Activated B cell treated with CpG ODN at 0.5 μM for 24 hours (primary cell): ENCODE results near the gene CNTNAP2. TPM values are rescaled to one million over a fixed set of nuclear protein-coding genes. Genes with fewer than 3 reads are reported as not detected.

Source experiments
- ATAC-seq: fragments of 200-7000 bp; cut with Tn5 transposase; one replicate; pipeline ENCODE4 v1.10.0; 2021; ENCODE audit warnings: low read depth, mild to moderate bottlenecking, moderate library complexity
- CTCF ChIA-PET: fragments of 350-600 bp; sonication (Branson Sonifier 250); formaldehyde crosslinking; loops from one replicate; lab custom pipeline; 2021; ENCODE audit warnings: antibody characterized with exemption; lab: Charles Lee
- POLR2A ChIA-PET: fragments of 350-600 bp; sonication (Branson Sonifier 250); formaldehyde crosslinking; loops from one replicate; lab custom pipeline; 2021; ENCODE audit warnings: antibody characterized with exemption; lab: Charles Lee
- DNase-seq: peaks from one replicate; pipeline ENCODE4 v3.0.0; 2022
- H3K27ac Mint-ChIP-seq: one replicate; pipeline ENCODE4 v1.8.0; 2020; ENCODE audit warnings: mixed read lengths
- H3K27me3 Mint-ChIP-seq: one replicate; pipeline ENCODE4 v1.8.0; 2021; ENCODE audit warnings: mixed read lengths
- H3K36me3 Mint-ChIP-seq: one replicate; pipeline ENCODE4 v1.8.0; 2021; ENCODE audit warnings: low read depth, mixed read lengths
- H3K4me1 Mint-ChIP-seq: one replicate; pipeline ENCODE4 v1.8.0; 2021; ENCODE audit warnings: mixed read lengths
- H3K4me3 Mint-ChIP-seq: one replicate; pipeline ENCODE4 v1.8.0; 2020; ENCODE audit warnings: mild to moderate bottlenecking, mixed read lengths
- H3K9me3 Mint-ChIP-seq: one replicate; pipeline ENCODE4 v1.8.0; 2020; ENCODE audit warnings: mixed read lengths
- intact Hi-C: fragments of 100-400 bp; cut with micrococcal nuclease; formaldehyde crosslinking; loops from one replicate; pipeline ENCODE4 v1.15.1; 2024
- total RNA-seq: library from RNA; stranded (reverse); gene quantifications from 2 replicates; pipeline ENCODE4 v1.2.3, GENCODE V29; 2022
- TF ChIP-seq, protein P1 (sequence below): fragments of 200-600 bp; IDR thresholded peaks from one replicate; pipeline ENCODE4 v1.8.0; 2022; ENCODE audit warnings: antibody characterized with exemption, mild to moderate bottlenecking

The CNTNAP2 gene
- total RNA-seq, 1 donor from 2014 or later = 0.84 TPM

DNA sequence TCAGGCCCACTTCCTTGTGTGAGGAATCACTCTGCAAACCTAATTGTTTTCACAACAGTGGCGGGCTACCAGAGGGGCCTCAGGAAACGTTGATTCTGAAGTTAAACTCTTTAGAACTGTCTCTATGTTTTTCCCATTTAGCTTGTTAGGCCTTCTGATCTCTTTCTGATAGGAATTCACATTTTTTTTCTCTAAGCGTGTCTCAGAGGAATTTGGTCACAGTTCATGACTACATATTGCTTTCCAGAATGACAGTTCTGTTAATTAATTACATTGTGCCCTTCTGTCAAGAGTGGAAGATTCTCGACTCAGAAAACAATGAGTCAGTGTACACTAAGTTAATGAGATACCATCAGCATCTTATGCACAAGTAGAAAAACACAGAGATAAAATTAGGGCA, 2004.8 kb downstream of the CNTNAP2 start:
- Mint-ChIP-seq H3K27ac (no peak overlapping the region), H3K4me1 (no peaks in the 10 kb centered on the region), H3K36me3 (no peaks in the 10 kb centered on the region), H3K4me3 (no peak overlapping the region), H3K27me3 (no peaks in the 10 kb centered on the region), H3K9me3 (no peaks in the 10 kb centered on the region)
- no peak for DNase-seq
- CTCF ChIA-PET = no interaction called here
- ATAC-seq = no peak
- intact Hi-C loops = no loop called here
- POLR2A ChIA-PET = no interaction called here
- TF ChIP-seq, protein P1, sequence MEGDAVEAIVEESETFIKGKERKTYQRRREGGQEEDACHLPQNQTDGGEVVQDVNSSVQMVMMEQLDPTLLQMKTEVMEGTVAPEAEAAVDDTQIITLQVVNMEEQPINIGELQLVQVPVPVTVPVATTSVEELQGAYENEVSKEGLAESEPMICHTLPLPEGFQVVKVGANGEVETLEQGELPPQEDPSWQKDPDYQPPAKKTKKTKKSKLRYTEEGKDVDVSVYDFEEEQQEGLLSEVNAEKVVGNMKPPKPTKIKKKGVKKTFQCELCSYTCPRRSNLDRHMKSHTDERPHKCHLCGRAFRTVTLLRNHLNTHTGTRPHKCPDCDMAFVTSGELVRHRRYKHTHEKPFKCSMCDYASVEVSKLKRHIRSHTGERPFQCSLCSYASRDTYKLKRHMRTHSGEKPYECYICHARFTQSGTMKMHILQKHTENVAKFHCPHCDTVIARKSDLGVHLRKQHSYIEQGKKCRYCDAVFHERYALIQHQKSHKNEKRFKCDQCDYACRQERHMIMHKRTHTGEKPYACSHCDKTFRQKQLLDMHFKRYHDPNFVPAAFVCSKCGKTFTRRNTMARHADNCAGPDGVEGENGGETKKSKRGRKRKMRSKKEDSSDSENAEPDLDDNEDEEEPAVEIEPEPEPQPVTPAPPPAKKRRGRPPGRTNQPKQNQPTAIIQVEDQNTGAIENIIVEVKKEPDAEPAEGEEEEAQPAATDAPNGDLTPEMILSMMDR = no peak

DNA sequence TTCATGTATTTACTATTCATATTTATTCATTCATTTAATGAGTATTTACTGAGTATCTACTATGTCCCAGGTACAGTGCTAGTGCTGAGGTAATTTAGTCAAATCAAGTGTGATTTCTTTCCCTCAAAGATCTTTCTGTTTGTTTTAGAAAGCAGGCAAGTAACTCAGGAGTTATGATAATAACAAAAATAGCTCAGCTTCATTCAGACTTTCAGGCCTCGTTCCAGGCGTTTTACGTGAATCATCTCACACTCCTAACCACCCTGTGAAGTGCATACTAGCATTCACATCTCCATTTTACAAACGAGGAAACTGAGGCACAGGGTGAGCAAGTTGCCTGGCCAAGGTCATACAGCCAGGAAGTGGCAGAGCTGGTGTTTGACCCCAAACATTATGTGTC, 2005.2 kb downstream of the CNTNAP2 start:
- DNase-seq = no peak
- ChIA-PET CTCF (no interaction called here), POLR2A (no interaction called here)
- Mint-ChIP-seq H3K36me3 (no peaks in the 10 kb centered on the region), H3K4me1 (no peaks in the 10 kb centered on the region), H3K27me3 (no peaks in the 10 kb centered on the region), H3K9me3 (no peaks in the 10 kb centered on the region), H3K4me3 (no peak overlapping the region), H3K27ac (no peak overlapping the region)
- TF ChIP-seq, protein P1 = no peak
- ATAC-seq = no peak
- intact Hi-C loops = no loop called here

GRCh38 chr7:148124477-148124876, 2007.9 kb downstream of the CNTNAP2 start:
- ChIA-PET POLR2A (no interaction called here), CTCF (no interaction called here)
- Mint-ChIP-seq H3K27ac (no peak overlapping the region), H3K4me3 (no peak overlapping the region), H3K36me3 (no peaks in the 10 kb centered on the region), H3K4me1 (no peaks in the 10 kb centered on the region), H3K9me3 (no peaks in the 10 kb centered on the region), H3K27me3 (no peaks in the 10 kb centered on the region)
- ATAC-seq = no peak
- intact Hi-C loops = no loop called here
- TF ChIP-seq, protein P1 = no peak
- DNase-seq = no peak

GRCh38 chr7:148127374-148127773, 2010.8 kb downstream of the CNTNAP2 start:
- H3K4me3 Mint-ChIP-seq = no peak overlapping the region
- H3K27ac Mint-ChIP-seq = no peak overlapping the region
- ATAC-seq (no peak), DNase-seq (no peak)
- no peaks in the 10 kb centered on the region for H3K36me3 Mint-ChIP-seq
- no peaks in the 10 kb centered on the region for H3K9me3 Mint-ChIP-seq
- ChIA-PET CTCF (no interaction called here), POLR2A (no interaction called here)
- TF ChIP-seq, protein P1 = no peak
- no peaks in the 10 kb centered on the region for H3K27me3 Mint-ChIP-seq
- H3K4me1 Mint-ChIP-seq = no peaks in the 10 kb centered on the region
- intact Hi-C loops = no loop called here

GRCh38 chr7:148129023-148129422, 2012.4 kb downstream of the CNTNAP2 start:
- ChIA-PET POLR2A (no interaction called here), CTCF (no interaction called here)

More at GRCh38 chr7:148129023-148129422, 2012.4 kb downstream of the CNTNAP2 start:
- intact Hi-C loops = no loop called here
- no peak overlapping the region for H3K27ac Mint-ChIP-seq
- no peak for ATAC-seq
- TF ChIP-seq, protein P1 = no peak
- no peak overlapping the region for H3K4me3 Mint-ChIP-seq
- no peak for DNase-seq
- H3K36me3 Mint-ChIP-seq = no peaks in the 10 kb centered on the region
- H3K9me3 Mint-ChIP-seq = no peaks in the 10 kb centered on the region
- peaks cover 3% of the 10 kb centered on the region for H3K27me3 Mint-ChIP-seq
- H3K4me1 Mint-ChIP-seq = no peaks in the 10 kb centered on the region
